NOMO-1 treated with dmso at 0.1 percent for 144 hours (cell line): ENCODE results near the gene CPNE5.

Experiments used
- DNase-seq: peaks from one replicate; lab custom pipeline; 2025; ENCODE audit not compliant: unreplicated experiment; lab: John Stamatoyannopoulos, UW

Gene CPNE5

GRCh38 chr6:36836111-36837021, 2.9 kb downstream of the CPNE5 start:
- no peak for DNase-seq

- no peak for DNase-seq
Measured at GRCh38 chr6:36834576-36835341, 4.5 kb downstream of the CPNE5 start.

- DNase-seq: no peak
Measured at GRCh38 chr6:36833182-36833789, 6.0 kb downstream of the CPNE5 start.

- no peak for DNase-seq
Measured at GRCh38 chr6:36832313-36832712, 6.9 kb downstream of the CPNE5 start.

- DNase-seq: no peak
Measured at GRCh38 chr6:36830577-36830976, 8.7 kb downstream of the CPNE5 start.

GRCh38 chr6:36829919-36830544, 9.2 kb downstream of the CPNE5 start:
- no peak for DNase-seq

GRCh38 chr6:36827261-36828079, 11.8 kb downstream of the CPNE5 start:
- DNase-seq: no peak

- no peak for DNase-seq
Measured at GRCh38 chr6:36826520-36827227, 12.6 kb downstream of the CPNE5 start.

- DNase-seq: no peak
Measured at GRCh38 chr6:36825994-36826393, 13.2 kb downstream of the CPNE5 start.

GRCh38 chr6:36825452-36825851, 13.8 kb downstream of the CPNE5 start:
- DNase-seq: no peak

- DNase-seq: no peak
Measured at GRCh38 chr6:36824253-36824652, 15.0 kb downstream of the CPNE5 start.

GRCh38 chr6:36823421-36824096, 15.7 kb downstream of the CPNE5 start:
- no peak for DNase-seq

- no peak for DNase-seq
Measured at GRCh38 chr6:36822506-36823269, 16.6 kb downstream of the CPNE5 start.

- DNase-seq: no peak
Measured at GRCh38 chr6:36821581-36822335, 17.5 kb downstream of the CPNE5 start.

GRCh38 chr6:36820700-36821580, 18.3 kb downstream of the CPNE5 start:
- DNase-seq: no peak

- DNase-seq: no peak
Measured at GRCh38 chr6:36818756-36819155, 20.5 kb downstream of the CPNE5 start.

- DNase-seq: no peak
Measured at GRCh38 chr6:36817847-36818246, 21.4 kb downstream of the CPNE5 start.
